SK-N-DZ (cell line): ENCODE measurements around the gene FAF1.
A peak's percentile ranks its signal among the peaks of the same experiment; 100 is the strongest.

Source experiments
- DNase-seq: peaks from one replicate; pipeline ENCODE4 v3.0.0-alpha.2; 2015; ENCODE audit warnings: low spot score
- small RNA-seq, 2 experiments: library from RNA; depleted of rRNA; stranded (forward); fragments of <200 nt; gene quantifications; one replicate each; pipeline ENCODE3, GENCODE V24; 2014

The FAF1 gene

DNA sequence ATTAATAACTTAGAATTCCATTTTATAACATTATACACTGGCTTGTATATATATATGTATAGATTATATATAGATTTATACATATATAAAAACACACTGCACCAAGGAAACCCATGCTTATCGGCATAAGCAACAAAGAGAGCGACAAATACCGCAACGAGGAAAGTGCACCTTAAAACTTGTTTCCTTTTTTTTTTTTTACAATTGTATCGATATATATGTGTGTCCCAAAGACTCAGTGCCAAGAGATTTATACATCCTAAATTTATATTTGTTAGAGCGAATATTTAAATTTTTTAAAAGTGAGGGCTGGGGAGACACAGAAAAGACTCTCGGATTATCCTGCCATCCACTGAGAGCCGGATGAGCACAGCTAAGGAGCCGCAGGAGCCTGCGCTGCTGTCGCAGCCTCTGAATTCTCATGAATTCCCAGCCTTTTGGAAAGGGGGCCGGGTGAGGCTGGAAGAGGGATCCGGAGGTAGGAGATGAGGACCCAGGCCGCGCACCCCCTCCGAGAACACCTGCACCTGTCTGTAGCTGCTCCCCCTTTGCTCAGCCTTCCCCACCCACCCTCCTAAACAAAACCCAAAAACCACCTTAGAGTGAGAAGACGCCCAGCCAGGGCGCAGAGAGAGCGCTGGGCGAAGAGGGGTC is 542.0 kb downstream of the FAF1 start:
- DNase-seq = no peak

DNA sequence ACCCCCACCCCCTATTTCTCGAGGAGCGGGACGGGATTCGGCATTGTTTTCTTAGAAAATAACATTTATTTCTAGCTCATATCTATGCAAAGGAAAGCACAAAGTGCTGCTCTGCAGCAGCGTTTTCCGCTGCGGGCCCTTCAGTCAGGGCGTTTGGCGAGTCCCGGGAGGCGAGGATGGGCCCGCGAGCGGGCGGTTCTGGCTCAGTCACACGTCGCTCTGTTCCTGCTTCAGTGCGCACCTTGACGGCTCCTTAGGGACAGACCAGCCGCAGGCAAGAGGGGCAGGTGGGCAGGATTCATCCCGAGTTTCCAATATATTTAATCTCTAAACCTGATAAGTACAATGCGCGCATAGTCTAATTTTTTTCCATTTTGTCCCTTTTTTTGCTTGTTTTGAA is 542.6 kb downstream of the FAF1 start:
- DNase-seq = no peak

DNA sequence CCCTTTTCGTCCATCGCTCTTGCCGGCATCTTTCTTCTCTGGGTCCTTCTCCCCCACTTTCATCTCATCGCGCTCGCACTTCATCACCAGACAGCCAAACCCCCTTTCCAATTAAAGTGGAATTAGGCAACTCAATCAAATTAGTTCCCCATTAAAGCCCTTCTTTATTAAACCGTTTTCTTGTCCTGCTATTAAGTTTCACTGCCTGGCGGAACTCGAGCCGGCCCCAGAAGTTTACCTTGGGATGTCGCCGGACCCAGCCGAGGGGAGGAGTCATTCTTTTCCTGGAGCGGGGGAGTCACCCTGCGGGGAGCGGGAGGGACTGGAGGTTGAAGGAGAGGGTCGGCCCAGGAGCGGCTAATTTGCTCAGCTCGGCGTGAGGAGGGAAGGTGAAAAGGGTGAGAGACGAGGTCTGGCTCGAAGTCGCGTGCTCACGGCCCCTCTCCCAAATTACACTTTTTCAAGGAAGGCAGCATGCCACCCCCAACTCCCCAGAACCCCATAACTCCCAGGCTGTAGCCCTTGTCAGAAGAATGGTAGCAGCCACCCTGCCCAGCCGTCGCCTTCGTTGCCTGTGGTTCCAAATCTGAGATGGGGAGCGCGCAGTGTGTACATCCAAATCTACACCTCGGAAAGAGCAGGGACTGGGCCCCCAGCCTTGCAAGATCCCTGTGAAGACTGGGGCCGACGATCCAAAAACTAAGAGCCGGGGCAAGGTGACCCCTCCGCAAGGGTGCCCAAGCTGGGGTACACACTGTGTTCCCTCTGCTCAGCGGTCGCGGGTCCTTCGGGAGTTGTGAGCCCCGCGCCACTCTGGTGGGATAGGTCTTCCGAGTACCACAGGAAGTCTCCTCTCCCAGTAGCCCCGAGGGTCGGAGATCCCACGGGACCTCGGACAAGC is 543.3 kb downstream of the FAF1 start:
- DNase-seq = no peak

DNA sequence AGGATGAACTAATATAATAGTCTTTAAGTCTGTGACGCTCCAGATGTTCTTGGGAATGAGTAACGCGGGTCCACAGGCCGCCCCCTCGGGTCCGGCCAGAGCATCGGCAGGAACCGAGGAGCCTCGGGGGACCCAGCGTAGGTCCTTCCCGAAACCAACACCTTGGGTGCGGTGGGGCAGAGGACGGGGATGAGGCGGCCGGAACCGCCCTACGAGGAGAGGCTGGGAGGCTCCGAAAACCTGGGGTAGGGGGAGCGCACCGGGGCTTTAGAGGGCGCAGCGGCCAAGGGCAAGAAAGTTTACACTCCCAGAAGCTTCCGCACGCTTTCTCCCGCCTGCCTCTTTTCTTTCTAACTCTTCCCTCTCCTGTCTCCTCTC is 543.9 kb downstream of the FAF1 start:
- no peak for DNase-seq

DNA sequence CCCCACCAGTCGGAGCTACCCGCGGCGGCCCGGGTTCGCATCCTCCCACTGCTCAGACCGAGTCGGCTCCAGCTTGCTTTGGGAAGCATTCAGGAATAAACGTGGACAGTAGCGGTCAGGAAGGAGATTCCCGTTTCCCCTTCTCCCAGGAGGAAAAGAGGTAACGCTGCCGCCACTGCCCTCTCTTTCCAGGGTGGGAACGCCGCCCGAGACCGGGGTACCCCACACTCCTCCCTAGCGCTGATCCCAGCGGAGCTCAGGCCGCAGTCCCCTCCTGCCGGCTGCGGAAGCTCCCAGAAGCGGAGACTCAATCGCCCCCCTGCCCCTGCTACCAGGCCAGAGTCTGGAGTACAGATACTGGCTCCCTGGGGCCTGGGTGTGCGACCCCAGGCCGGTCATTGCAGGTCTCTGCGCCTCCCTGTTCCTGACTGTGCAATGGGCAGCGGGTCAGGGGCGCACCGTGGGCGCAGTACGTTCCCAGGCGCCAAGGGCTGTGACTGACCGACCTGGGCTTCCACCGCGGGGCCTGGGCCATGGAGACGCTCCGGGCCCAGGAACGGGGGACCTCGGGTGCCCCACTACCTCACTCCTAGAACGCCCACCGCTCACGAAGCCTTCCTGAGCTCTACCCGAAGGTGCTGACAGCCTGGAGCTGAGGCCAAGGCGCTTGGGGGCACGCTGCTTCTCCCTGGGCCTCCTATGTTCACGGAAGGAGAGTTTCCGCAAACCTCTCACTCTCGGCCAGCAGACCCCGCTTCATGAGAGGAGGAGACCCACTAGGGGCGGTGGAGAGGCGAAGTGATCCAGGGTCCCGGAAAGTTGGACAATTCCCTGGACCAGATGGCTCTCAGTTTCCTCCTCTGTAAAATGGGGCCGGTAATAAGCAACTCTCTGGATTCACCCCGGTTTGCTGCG is 544.6 kb downstream of the FAF1 start:
- peak; percentile 23 for DNase-seq

DNA sequence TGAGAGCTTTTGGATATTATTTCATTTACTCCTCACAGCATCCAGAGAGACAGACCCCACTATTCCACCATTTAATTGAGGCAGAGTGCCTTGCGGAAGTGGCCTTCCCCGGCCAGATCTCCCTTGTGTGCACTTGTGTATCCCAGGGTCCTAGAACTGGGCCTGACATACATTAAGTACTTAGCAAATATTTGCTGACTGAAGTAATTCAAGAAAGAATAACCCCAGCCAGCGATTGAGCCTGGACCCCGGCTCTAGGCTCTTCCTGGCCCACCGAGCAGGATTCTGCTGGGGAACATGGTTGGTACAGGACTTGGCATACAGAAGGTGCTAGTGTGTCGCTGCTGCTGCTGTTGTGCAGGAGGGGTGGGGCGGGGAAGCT is 545.2 kb downstream of the FAF1 start:
- DNase-seq = no peak

DNA sequence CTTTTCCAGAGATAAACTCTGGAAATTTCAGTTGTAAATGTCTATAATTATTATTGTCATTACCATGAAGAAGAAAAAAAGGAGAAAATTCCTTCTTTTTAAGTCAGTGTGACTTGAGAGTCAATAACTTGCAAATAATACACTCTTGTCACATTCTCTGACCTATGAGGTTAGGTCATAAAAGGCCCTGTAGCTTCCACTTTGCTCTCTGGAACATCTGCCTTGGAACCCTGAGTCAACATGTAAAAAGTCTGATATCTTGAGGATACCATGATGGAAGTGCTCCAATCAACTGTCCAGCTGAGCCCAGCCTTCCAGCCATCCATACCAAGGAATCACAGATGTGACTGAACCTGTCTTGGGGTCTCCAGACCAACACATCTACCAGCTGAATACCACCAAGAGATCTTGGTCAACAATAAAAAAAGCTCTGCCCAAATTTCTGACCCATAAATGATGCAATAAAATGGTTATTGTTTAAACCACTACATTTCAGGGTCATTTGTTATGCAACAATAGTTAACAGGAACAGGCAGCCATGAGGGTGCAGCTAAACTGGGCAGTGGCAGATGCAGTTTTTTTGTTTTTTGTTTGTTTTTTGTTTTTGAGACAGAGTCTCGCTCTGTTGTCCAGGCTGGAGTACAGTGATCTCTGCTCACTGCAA is 547.1 kb downstream of the FAF1 start:
- DNase-seq = no peak

DNA sequence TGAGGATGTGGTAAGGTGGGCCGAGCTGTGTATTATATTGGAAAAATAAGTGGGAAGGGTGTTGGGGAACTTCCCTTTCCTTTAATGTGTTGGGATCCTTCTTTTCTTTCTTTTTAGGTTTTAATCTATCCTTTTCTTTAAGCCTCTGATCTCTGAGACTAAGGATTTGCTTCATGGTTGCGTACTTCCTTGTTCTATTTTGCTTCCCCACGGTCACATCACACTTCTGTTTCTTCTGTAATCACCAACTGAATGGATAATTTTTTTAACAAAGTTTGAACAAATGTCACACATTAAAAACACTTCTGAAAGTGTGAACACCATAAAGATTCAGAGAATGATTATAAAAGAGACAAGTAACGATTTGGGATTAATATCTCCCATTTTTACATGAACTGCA is 554.3 kb downstream of the FAF1 start:
- DNase-seq = no peak

DNA sequence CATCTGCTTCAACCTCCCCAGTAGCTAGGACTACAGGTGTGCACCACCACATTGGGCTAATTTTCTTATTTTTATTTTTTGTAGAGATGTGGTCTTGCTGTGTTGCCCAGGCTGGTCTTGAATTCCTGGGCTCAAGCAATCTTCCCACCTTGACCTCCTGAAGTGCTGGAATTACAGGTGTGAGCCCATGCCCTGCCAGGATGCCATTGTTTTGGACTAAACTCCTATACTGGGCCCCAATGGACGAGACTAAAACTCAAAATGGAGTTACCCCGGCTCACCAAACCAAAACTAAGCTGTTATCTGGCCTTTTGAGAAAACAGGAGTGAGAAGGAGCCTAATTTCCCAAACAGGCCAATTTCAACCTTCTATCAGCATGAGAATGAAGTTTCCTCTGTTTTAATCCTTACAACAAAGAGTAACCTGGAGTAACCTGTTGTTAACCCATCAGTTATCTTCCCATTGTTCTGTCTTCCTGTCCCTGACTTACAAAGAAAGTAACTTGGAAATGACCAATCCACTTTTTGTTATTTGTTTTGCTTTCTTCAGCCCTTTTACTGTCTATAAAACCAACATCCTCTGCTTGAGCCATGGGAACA is 566.4 kb downstream of the FAF1 start:
- no peak for DNase-seq

Small RNA genes within 50 kb of the gene (small RNA-seq; reads per million reads assigned to genes)
- 0 to 0.03 reads per million in 2 experiments for gene RNU6-1026P
